Smooth muscle cell (in vitro differentiated cells): ENCODE results near the gene AMIGO1. TPM values are rescaled to one million over a fixed set of nuclear protein-coding genes. Genes with fewer than 3 reads are reported as not detected.

Experiments used
- DNase-seq: peaks from one replicate; lab custom pipeline; 2025; ENCODE audit not compliant: unreplicated experiment; lab: John Stamatoyannopoulos, UW
- H2AFZ ChIP-seq: fragments of 200-600 bp; sonication (generic); 2 replicates; pipeline ENCODE4 v1.6.0; 2016; ENCODE audit warnings: antibody characterized with exemption, low read depth, mild to moderate bottlenecking
- H3F3A ChIP-seq: fragments of 200-600 bp; sonication (generic); 2 replicates; pipeline ENCODE4 v1.6.0; 2017; ENCODE audit warnings: antibody characterized with exemption, low read depth
- H3K27ac ChIP-seq: fragments of 200-600 bp; sonication (generic); 2 replicates; pipeline ENCODE4 v1.5.1; 2016; ENCODE audit warnings: low read depth, mild to moderate bottlenecking
- H3K27me3 ChIP-seq: fragments of 200-600 bp; sonication (generic); 2 replicates; pipeline ENCODE4 v1.6.1; 2016; ENCODE audit warnings: low read depth, mild to moderate bottlenecking
- H3K36me3 ChIP-seq: fragments of 200-600 bp; sonication (generic); 2 replicates; pipeline ENCODE4 v1.5.1; 2016; ENCODE audit warnings: low read depth
- H3K4me1 ChIP-seq: fragments of 200-600 bp; sonication (generic); 2 replicates; pipeline ENCODE4 v1.5.1; 2016; ENCODE audit warnings: low read depth
- H3K4me2 ChIP-seq: fragments of 200-600 bp; sonication (generic); 2 replicates; pipeline ENCODE4 v1.6.0; 2016; ENCODE audit warnings: mild to moderate bottlenecking
- H3K4me3 ChIP-seq: fragments of 200-600 bp; sonication (generic); 2 replicates; pipeline ENCODE4 v1.5.1; 2016; ENCODE audit warnings: mild to moderate bottlenecking
- H3K79me2 ChIP-seq: fragments of 200-600 bp; sonication (generic); 2 replicates; pipeline ENCODE4 v1.6.0; 2016; ENCODE audit warnings: low read depth, mild to moderate bottlenecking
- H3K9ac ChIP-seq: fragments of 200-600 bp; sonication (generic); 2 replicates; pipeline ENCODE4 v1.6.0; 2016; ENCODE audit warnings: low read depth
- H3K9me3 ChIP-seq: fragments of 200-600 bp; sonication (generic); replicated peaks from 2 replicates; pipeline ENCODE4 v1.5.1; 2016; ENCODE audit warnings: low read depth
- H4K20me1 ChIP-seq: fragments of 200-600 bp; sonication (generic); 2 replicates; pipeline ENCODE4 v1.6.0; 2016; ENCODE audit warnings: low read depth
- WGBS: methylation state at CpG from one replicate; pipeline ENCODE4 v1.1.7; 2016; ENCODE audit warnings: low lambda C conversion rate; 5-methylcytosine and 5-hydroxymethylcytosine counted together
- polyA plus RNA-seq: library from polyadenylated mRNA; unstranded; fragments of >200 nt; fragmentation: Nextera tagmentation; extraction: Ambion mirVana; gene quantifications from 2 replicates; pipeline ENCODE4 v1.2.1, GENCODE V29; 2016
- total RNA-seq: library from RNA; depleted of rRNA; stranded (reverse); fragments of >200 nt; gene quantifications from 2 replicates; pipeline ENCODE4 v1.2.3, GENCODE V29; 2014
- TF ChIP-seq, protein P1 (sequence below): fragments of 200-600 bp; sonication (generic); IDR thresholded peaks from 2 replicates; pipeline ENCODE4 v1.5.1; 2017; ENCODE audit warnings: borderline replicate concordance, mild to moderate bottlenecking, antibody characterized with exemption; ENCODE audit not compliant: insufficient read depth, poor library complexity, severe bottlenecking

The AMIGO1 gene
- total and polyA plus RNA-seq, 2 experiments from 2014 or later, result 0.99 to 1.4 TPM

DNA sequence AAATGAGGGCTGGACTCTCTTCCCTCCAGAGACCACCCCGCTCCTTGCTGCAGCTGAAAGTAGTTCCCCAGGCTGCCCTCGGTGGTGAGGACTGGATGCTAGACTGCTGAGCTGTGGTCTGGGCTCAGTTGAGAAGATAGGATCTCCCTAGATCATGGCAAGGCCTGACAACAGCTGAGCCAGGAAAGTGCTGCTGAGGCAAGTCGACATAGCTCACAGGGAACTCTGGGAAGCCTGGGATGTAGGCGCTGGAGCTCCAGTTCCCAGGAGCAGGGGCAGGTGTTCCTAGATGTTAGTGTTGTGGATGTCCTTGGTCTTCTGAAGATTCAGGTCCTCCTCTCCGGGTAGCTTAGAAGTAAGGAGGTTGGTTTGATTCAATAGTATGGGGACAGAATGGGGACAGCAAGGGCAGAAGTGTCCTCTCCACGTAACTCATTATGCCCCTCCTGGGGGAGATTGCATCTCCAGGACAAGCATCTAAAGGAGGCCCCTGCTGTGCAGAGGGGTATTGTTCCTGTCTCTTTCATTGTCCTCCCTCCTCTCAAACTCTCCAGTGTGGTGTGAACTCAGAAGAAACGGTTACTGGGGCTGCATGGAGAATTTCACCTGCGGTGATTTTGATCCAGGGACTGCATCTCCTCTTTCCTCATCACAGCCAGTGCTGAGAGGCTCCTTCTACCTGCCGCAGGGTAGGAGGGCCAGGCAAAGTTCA is 11.9 kb downstream of the AMIGO1 start:
- Histone ChIP-seq H3K27me3 (no peaks in the 10 kb centered on the region), H2AFZ (no peak overlapping the region), H4K20me1 (peaks cover 17% of the 10 kb centered on the region), H3K4me1 (peaks cover 4% of the 10 kb centered on the region), H3K79me2 (peaks cover 8% of the 10 kb centered on the region), H3K4me3 (no peak overlapping the region), H3F3A (peaks cover 18% of the 10 kb centered on the region), H3K36me3 (no peaks in the 10 kb centered on the region), H3K27ac (no peak overlapping the region), H3K4me2 (no peak overlapping the region), H3K9ac (no peak overlapping the region), H3K9me3 (no peaks in the 10 kb centered on the region)
- 83% methylated on average over 9 of the region's 9 CpGs for WGBS
- DNase-seq, result no peak
- TF ChIP-seq, protein P1, sequence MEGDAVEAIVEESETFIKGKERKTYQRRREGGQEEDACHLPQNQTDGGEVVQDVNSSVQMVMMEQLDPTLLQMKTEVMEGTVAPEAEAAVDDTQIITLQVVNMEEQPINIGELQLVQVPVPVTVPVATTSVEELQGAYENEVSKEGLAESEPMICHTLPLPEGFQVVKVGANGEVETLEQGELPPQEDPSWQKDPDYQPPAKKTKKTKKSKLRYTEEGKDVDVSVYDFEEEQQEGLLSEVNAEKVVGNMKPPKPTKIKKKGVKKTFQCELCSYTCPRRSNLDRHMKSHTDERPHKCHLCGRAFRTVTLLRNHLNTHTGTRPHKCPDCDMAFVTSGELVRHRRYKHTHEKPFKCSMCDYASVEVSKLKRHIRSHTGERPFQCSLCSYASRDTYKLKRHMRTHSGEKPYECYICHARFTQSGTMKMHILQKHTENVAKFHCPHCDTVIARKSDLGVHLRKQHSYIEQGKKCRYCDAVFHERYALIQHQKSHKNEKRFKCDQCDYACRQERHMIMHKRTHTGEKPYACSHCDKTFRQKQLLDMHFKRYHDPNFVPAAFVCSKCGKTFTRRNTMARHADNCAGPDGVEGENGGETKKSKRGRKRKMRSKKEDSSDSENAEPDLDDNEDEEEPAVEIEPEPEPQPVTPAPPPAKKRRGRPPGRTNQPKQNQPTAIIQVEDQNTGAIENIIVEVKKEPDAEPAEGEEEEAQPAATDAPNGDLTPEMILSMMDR, result no peak

DNA sequence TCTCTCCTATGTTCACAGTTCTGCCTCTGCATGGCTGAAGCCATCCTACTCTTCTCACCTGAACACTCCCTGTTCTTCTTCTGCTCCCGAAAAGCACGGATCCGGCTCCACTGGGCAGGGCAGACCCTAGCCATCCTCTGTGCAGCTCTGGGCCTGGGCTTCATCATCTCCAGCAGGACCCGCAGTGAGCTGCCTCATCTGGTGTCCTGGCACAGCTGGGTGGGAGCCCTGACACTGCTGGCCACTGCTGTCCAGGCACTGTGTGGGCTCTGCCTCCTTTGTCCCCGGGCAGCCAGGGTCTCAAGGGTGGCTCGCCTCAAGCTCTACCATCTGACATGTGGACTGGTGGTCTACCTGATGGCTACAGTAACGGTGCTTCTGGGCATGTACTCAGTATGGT is 13.8 kb downstream of the AMIGO1 start:
- H3F3A ChIP-seq, result peaks cover 7% of the 10 kb centered on the region
- no peaks in the 10 kb centered on the region for H3K9me3 ChIP-seq
- no peaks in the 10 kb centered on the region for H3K36me3 ChIP-seq
- H2AFZ ChIP-seq, result no peak overlapping the region
- no peaks in the 10 kb centered on the region for H3K27me3 ChIP-seq
- peaks cover 17% of the 10 kb centered on the region for H4K20me1 ChIP-seq
- 99% methylated on average over 7 of the region's 7 CpGs for WGBS
- H3K79me2 ChIP-seq, result peaks cover 8% of the 10 kb centered on the region
- TF ChIP-seq, protein P1, result no peak
- H3K4me2 ChIP-seq, result no peak overlapping the region
- peaks cover 4% of the 10 kb centered on the region for H3K4me1 ChIP-seq
- no peak overlapping the region for H3K9ac ChIP-seq
- DNase-seq, result no peak
- H3K27ac ChIP-seq, result no peak overlapping the region
- no peak overlapping the region for H3K4me3 ChIP-seq

DNA sequence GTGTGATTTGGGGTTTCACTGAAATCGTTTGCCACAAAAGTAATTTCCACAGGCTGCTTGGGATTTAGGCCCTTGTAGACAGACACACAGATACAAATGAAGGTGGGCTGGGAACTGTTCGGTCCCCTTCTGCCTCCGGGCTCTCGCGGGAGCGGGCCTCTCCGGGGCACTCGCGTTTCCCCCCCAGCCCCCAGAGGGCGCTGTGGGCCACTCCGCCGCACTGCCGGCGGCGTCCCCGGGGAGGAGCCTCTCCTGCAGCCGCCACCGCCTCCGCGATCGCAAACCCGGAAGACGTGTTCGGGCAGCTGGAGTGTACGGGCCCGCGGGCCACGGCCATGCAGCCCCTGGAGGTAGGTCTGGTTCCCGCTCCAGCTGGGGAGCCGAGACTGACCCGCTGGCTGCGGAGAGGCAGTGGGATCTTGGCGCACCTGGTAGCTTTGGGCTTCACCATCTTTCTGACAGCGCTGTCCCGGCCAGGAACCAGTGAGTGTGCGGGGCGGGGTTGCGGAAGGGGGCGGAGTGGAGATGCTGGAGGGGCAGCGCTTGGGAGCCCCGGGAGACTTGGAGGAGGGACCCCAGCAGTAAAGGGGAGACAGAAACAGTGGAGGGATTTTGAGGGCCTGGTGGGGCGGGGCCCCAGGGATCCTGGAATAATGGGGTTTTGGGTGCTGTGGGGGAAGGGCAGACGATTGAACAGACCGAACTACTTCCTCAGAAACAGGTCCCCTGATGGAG is 15.6 kb downstream of the AMIGO1 start, which contains the start of gene CYB561D1:
CYB561D1 (plus strand) TSS at position 290 of the 735 bp plus-strand sequence; CDS start at position 336, 46 bp downstream.
- Histone ChIP-seq H3K4me1 (peaks cover 4% of the 10 kb centered on the region), H3K27me3 (no peaks in the 10 kb centered on the region), H2AFZ (peak within 1 kb of the TSS; percentile 64), H3K9me3 (no peaks in the 10 kb centered on the region), H3F3A (no peaks in the 10 kb centered on the region), H4K20me1 (peaks cover 6% of the 10 kb centered on the region), H3K79me2 (peaks cover 8% of the 10 kb centered on the region), H3K36me3 (no peaks in the 10 kb centered on the region), H3K4me2 (peak within 1 kb of the TSS; percentile 75), H3K9ac (no peak within 1 kb of the TSS), H3K27ac (no peak within 1 kb of the TSS), H3K4me3 (peak within 1 kb of the TSS; percentile 72)
- TF ChIP-seq, protein P1, result peak; percentile 91
- 1% methylated on average over 41 of the region's 44 CpGs for WGBS
- peak; percentile 86 for DNase-seq
